GM21423 (cell line): ENCODE results near the gene RPH3AL.
"Not testable (repeated sequence)": the region's sequence is repeated elsewhere in the genome, so short reads cannot be mapped to it uniquely, and the experiment has no call there.

Experiments
- ATAC-seq: cut with Tn5 transposase; IDR thresholded peaks from one replicate; pipeline ENCODE4 v1.9.1; 2021; ENCODE audit warnings: mild to moderate bottlenecking, moderate library complexity; ENCODE audit not compliant: unreplicated experiment

The RPH3AL gene

DNA sequence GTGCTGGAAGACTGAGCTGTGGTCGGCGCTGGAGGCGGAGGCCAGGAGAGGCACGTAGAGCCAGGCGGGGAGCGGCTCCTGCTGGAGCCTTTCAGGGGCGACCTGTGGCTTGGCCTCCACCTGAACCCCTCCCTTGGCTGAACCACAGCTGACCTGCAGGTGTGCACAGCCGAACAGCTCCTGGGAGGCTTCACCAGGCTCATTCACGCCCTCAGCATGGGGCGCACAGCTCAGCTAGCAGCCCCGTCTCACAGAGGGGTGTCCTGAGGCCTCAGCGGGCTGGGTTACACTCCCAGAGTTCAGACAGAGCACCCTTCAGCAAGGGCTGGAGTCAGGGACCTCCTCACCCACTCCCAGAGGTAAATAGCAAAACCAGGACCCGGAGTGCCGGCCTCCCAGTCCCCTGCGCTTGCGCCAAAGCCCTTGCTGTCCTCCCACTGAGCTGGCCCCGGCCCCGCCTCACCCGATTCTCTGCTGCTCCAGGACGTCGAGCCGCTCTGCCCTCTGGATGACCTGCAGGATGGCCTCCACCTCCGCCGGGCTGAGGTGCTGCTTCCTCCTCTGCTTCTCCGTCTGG lies 31.7 kb downstream of the RPH3AL start:
- no peak for ATAC-seq

DNA sequence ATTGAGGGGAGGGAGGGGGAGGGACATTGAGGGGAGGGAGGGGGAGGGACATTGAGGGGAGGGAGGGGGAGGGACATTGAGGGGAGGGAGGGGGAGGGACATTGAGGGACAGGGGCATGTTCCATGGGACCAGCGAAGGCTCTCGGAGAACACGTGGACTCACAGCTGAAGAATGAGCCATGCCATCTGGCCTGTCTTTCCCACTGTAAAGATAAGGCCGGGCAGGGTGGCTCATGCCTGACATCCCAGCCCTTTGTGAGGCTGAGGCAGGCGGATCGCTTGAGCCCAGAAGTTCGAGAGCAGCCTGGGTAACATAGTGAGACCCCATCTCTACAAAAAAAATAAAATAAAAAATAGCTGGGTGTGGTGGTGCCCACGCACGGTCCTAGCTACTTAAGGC lies 32.5 kb downstream of the RPH3AL start:
- ATAC-seq, result no peak

DNA sequence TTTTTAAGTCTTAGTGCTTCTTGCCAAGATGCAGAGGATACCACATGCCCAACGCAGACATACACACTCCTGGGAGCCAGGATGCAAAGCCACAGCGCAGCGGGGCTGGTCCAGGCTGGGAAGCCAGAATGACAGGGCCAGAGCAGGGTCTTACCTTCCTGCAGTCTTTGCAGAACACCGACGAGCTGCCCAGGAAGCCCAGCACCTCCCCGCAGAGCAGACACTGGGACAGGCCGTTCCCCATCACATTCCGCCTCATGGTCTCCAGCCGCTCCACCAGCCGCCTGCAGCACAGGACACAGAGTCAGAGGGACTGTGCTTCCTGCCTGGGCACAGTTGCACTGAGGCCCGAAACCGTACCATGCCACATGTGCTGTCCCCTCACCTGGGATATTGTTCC lies 33.3 kb downstream of the RPH3AL start:
- no peak for ATAC-seq

DNA sequence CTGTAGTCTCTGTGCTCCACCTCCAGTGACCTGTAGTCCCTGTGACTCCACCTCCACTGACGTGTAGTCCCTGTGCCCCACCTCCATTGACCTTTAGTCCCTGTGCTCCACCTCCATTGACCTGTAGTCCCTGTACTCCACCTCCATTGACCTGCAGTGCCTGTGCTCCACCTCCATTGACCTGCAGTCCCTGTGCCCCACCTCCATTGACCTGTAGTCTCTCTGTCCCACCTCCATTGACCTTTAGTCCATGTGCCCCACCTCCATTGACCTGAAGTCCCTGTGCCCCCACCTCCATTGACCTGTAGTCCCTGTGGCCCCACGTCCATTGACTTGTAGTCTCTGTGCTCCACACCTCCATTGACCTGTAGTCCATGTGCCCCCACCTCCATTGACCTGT lies 35.5 kb downstream of the RPH3AL start:
- ATAC-seq, result not testable (repeated sequence)

DNA sequence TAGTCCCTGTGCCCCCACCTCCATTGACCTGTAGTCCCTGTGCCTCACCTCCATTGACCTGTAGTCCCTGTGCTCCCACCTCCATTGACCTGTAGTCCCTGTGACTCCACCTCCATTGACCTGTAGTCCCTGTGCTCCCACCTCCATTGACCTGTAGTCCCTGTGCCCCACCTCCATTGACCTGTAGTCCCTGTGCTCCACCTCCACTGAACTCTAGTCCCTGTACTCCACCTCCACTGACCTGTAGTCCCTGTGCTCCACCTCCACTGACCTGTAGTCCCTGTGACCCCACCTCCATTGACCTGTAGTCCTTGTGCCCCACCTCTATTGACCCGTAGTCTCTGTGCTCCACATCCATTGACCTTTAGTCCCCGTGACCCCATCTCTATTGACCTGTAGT lies 37.2 kb downstream of the RPH3AL start:
- ATAC-seq, result not testable (repeated sequence)

DNA sequence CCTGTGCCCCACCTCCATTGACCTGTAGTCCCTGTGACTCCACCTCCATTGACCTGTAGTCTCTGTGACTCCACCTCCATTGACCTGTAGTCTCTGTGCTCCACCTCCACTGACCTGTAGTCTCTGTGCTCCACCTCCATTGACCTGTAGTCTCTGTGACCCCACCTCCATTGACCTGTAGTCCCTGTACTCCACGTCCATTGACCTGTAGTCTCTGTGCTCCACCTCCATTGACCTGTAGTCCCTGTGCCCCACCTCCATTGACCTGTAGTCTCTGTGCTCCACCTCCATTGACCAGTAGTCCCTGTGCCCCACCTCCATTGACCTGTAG lies 38.0 kb downstream of the RPH3AL start:
- ATAC-seq, result not testable (repeated sequence)

DNA sequence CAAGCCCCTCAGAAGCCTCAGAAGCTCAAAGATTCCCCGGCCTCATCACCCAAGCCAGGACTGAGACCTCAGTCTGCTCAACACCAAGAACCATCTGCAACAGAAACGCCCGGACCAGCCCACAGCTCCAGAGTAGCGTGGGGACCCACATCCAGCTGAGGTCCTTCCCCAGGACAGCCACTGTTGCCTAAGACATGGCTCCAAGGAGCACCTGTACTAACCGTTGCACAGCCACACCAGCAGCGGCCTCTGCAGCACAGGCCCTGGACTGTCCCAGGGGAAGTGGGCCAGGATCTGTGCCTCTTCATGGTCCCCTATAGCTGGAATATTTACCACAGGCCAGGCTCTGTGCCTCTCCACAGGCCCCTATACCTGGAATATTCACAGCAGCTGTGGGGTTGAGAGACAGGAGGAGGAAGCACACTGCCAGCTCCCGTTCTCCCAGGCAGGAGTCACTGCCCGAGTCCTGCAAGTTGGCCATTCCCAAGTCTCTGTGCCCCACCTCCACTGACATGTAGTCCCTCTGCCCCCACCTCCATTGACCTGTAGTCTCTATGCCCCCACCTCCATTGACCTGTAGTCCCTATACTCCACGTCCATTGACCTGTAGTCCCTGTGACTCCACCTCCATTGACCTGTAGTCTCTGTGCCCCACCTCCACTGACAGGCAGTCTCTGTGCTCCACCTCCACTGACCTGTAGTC lies 38.5 kb downstream of the RPH3AL start:
- ATAC-seq, result no peak

DNA sequence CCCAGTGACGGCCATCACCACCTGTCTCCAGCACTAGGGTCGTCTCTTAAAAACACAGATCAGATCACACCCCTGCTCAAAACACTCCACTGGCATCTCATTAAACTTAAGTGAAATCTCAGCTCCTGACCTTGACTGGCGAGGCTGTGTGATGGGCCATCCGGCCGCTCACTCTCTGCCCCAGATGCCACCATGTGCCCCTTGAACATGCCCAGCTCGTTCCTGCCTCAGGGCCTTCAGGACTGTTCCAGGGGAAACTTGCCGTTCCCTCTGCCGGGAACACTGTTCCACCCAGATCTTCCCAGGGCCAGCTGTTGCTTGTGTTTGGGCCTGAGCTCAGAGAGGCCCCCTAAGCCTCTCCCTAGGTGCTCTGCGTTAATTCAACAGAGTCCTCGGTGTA lies 39.4 kb downstream of the RPH3AL start:
- ATAC-seq, result no peak

DNA sequence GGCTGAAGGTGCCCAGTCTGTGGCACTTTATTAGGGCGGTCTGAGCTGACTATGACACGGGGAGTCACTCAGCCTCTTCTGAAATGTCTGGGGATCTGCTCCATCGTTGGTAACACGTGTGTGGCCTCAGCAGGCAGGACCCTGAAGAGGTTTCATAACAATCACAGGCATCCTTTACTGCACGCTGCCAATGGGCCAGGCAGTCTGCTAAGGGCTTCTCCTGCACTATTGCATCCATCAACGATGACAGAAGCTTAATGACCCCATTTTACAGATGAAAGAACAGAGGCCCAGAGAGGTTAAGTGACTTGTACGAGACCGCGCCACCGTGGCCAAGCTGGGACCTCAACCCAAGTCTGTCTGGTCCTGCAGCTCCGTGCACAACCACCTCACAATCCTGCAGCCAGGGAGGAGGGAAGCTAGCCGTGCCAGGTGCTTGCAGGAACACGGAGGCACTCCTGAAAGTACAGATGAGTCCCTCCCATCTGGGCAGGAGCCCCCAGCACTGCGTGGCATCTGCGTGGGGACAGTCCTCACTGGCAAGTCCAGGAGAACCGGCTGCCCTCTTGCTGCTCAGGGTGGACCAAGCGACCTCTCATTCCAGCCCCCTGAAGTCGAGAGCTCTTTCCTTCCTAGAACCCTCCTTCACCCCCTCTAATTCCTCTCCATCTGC lies 40.0 kb downstream of the RPH3AL start:
- no peak for ATAC-seq

DNA sequence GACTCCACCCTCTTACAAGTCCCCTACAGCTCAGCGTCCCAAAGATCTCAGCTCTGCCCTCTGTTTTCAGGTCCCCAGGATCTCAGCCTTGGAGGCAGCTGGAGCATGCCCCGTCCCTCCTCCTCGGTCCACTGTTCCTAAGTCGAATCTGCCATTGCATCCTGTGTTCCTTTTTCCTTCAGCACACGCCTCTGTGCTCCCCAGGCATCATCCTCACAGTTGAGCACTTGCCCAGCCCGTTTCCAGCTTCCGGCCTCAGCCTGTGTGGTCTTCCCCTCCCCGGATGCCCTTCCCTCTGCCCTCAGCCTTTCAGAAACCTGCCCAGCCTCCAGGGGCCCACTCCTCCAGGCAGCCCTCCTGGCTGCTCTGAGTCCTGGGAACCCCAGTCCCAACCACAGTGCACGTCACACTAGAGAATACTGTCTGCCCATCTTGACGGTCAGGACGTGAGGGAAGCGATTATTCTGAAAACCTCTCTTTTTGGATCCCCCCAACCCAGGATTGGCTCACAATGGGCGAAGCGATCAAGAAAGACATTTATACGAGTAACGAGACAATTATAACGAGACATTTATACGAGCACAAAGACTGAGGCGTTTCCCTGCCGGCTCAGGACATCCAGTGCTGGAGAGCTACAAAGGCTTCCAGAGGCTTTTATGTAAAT lies 41.4 kb downstream of the RPH3AL start:
- no peak for ATAC-seq

DNA sequence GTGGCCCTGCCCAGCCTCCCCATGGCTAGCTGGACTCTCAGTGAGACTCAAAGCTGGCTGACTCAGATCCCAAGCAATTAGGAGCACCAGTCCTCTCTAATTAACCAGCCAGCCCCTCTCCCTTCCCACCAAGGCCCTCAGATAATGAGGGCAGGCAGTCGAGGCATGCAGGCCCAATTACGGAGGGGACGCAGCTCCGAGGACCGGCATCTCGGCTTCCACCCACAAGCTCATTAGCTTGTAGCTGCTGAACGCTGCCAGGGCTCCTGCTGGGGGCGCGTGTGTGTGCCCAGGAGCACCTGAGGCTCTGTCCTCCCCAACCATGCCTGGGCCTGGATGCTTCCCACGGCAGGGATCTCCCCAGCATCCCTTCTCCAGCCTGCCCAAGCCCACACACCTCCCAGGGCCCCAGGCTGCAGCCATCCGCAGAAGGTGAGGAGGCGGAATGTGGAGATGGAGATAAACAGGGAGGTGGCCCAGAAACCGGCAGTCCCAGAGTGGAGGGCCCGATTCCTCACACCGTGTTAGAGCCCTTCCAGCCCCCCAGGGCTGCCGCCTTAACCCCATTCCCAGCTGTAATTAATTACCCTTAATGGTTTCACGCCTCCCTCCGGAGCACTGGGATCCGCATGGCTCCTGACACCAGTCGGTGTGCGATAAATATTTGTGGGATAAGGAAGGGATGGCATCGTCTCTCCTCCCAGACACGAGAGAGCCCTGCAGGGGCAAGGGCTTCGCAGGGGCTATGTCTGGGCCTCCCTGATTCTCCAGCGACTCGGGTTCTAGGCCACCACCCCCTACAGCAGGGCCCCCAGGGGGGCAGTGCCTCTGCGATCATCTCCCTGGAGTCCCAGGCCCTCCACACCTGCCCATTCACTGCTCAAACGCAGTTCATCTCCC lies 42.2 kb downstream of the RPH3AL start:
- no peak for ATAC-seq

DNA sequence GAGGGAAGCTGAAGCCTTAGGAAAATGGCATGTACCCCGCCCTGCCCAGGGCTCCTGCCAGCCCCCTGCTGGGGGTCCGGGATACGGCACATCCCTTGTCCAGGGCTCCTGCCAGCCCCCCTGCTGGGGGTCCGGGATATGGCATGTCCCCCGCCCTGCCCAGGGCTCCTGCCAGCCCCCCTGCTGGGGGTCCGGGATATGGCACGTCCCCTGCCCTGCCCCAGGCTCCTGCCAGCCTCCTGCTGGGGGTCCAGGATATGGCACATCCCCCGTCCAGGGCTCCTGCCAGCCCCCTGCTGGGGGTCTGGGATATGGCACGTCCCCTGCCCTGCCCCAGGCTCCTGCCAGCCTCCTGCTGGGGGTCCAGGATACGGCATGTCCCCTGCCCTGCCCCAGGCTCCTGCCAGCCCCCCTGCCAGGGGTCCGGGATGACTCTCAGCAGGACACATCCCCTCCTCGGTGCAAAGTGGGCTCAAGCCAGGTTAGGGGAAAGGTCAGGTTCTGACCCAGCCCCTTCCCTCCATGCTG lies 43.2 kb downstream of the RPH3AL start:
- ATAC-seq, result no peak

DNA sequence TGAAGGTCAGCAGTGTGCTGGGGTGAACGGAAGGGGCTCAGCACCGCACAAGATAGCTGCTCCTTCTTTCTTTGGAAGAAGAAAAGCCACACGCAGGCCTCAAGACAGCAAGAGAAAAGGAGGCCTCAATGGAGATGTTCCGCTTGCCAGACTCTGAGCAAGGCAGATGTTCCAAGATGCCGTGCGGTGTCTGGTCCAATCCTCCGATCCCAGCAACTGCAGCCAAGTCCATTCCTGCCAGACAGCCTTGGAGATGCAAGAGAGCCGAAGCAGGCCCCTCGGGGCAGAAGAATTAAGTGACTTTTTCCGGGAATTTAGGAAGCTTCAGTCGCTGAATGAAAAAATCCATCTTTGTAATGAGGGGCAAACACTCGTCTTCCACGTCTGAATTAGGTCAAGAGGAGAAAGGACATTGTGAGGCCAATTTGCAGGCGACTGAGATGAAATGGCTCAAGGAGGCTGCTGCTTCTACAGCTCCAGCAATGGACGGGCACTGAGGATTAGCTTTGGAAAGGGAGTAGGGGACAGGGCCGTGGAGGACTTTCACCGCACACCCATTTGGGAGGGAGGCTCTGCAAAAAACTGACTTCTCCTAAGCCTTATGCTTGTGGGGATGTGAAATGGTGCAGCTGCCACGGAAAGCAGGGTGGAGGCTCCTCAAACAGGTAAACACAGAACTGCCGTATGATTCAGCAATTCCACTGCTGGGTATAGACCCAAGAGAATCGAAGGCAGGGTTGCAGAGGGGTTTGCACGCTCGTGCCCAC lies 44.7 kb downstream of the RPH3AL start:
- no peak for ATAC-seq

DNA sequence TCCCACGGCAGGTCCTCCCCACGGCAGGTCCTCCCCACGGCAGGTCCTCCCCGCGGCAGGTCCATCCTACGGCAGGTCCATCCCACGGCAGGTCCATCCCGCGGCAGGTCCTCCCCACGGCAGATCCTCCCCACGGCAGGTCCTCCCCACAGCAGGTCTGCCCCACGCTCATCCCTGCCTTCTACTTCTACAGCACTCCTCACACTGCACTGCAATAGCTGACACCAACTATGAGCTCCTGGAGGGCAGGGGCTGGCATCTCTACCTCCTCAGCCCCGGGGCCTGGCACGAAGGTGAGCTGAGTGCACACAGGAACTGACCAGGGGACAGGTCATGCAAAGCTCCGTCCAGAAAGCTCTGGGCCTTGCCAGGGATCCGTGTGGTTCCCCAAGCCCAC lies 45.3 kb downstream of the RPH3AL start:
- no peak for ATAC-seq

DNA sequence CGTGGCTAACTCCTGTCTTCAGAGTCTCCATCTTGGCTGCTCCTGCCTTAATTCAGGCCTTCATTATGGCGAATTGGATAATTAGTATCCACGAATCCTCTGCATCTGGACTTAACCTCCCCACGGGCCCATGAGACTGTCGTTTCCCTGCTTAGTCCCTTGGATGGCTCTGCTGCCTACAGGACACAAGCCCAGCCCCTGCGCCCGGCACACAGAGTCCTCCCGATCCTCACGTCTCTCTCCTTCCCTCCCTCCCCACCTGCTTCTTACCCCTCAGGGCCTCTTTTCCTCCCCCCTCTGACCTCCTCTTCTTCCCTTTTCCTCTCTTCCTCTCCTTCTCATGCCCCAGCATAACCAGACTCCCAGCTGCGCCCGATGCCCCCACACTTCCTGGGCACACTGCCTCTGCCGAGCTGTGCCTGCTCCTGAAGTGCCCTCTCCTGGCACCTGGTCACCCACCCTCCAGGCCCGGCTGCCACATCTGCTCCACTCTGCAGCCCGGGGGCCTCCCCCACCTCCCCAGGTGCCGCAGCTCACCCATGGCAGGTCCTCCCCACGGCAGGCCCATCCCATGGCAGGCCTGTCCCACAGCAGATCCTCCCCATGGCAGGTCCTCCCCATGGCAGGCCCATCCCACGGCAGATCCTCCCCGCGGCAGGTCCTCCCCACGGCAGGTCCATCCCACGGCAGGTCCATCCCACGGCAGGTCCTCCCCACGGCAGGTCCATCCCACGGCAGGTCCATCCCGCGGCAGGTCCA lies 45.9 kb downstream of the RPH3AL start:
- ATAC-seq, result no peak

DNA sequence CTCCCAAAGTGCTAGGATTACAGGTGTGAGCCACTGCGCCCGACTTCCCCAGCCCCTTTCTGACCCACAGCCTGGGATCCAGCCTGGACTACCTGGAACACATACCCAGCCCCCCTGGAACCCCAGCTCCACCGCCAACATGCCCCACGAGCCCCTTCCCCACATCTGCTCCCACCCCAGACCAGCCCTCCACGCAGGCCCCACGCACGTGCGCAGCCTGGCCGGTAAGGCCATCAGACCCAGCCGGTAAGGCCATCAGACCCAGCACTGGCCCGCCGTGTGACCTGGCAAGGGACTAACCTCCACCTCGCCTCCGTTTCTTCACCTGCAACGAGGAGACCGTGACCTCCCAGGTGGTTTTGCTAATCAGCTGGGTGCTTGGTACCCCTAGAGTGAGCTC lies 46.5 kb downstream of the RPH3AL start:
- no peak for ATAC-seq

DNA sequence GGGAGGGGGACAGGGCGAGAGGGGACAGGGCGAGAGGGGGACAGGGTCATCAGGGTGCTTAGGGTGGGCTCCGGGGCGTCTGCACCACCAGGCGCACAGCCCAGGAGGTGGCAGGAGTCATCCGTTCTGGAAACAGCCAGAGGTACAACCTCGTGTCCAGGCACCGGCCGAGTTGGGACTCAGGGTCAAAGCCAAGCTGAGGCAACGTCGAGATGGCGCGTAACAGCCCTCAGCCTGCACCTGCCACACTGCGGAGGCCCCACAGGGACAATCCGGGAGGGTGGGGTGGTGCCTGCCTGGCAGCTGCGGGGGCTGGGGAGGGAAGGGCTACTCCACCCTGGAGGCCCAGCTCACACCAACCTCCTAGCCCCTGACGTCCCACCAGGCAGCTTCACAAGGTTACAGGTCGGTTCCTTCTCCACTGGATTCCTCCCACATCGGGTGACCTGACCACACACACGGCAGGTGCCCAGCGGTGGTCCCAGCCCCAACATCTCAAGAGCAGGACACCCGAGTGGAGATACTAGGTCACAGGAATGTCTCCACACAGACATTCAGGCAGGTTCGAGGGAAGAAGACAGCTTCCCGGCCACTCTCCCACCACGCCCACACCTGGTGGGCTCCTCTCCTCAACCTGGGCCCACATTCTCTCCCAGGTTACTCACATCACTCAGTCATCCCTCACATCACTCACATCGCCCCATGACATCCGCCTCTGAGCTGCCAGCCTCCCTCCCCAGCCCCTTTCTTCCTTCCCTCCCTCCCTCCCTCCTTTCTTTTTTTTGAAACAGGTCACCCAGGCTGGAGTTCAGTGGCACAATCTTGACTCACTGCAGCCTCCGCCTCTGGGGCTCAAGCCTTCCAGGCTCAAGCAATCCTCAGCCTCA lies 47.3 kb downstream of the RPH3AL start:
- ATAC-seq, result no peak

DNA sequence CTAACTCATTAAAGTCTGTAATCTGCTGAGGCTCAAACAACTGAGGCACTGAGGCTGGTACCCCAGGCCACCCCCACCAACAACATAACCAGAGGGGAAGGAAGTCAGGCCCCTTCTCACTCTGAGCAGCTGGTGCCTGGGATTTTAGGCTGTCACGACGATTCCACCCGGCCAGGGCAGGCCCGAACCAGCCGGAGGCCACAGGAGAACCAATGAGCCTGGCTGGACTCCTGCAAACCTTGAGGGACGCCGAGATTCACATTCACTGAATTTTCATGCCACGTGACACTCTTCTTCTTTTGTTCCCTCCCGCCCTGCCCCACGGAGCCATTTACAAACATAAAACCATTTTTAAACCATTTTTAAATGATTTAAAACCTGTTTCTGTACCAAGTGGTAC lies 48.1 kb downstream of the RPH3AL start:
- ATAC-seq, result no peak
